Motor neuron (in vitro differentiated cells): ENCODE measurements around the gene NMT2. TPM values are rescaled to one million over a fixed set of nuclear protein-coding genes. Genes with fewer than 3 reads are reported as not detected.

Source experiments
- ATAC-seq, 8 experiments: fragments of 200-7000 bp; cut with Tn5 transposase; replicated peaks in 6 of 8; 2 replicates each; pipeline ENCODE4 v1.8.0; 2021; ENCODE audit warnings: mild to moderate bottlenecking in 8 of 8, moderate library complexity in 8 of 8
- H3K27ac ChIP-seq, 2 donors: fragments of 250-450 bp; sonication (Bioruptor Pico); 2 replicates each; pipeline ENCODE4 v1.9.0; 2021; ENCODE audit warnings: antibody characterized with exemption in 2 of 2, mild to moderate bottlenecking in 2 of 2, moderate library complexity in 1 of 2
- H3K4me1 ChIP-seq, 2 donors: fragments of 250-450 bp; sonication (Bioruptor Pico); replicated peaks in 1 of 2; 2 replicates each; pipeline ENCODE4 v1.6.1; 2021; ENCODE audit warnings: antibody characterized with exemption in 2 of 2, mild to moderate bottlenecking in 2 of 2, moderate library complexity in 1 of 2
- H3K4me3 ChIP-seq, 5 donors: fragments of 250-450 bp; sonication (Bioruptor Pico); 2 replicates each; pipeline ENCODE4 v1.9.0; 2021; ENCODE audit warnings: antibody characterized with exemption in 5 of 5, mild to moderate bottlenecking in 5 of 5, moderate library complexity in 4 of 5
- WGBS, 10 experiments: fragments of 450-650 bp; shearing (Covaris generic); methylation state at CpG; one replicate each; pipeline ENCODE4 v1.0.0; 2022; 5-methylcytosine and 5-hydroxymethylcytosine counted together
- in situ Hi-C, 9 experiments: fragments of 400-800 bp; cut with MboI; loops; one replicate each; pipeline ENCODE4 v1.15.0; 2021; ENCODE audit warnings: low sequenced_read_pairs in 9 of 9, low pct_unique_long_range_greater_than_20kb in 2 of 9; ENCODE audit not compliant: unreplicated experiment in 9 of 9
- total RNA-seq, 8 experiments: library from RNA; unstranded; fragments of 300-600 nt; gene quantifications; 2 replicates each; pipeline versions ENCODE4 v1.2.3 to v1.2.4, GENCODE V29; 2022

NMT2 gene
- total RNA-seq, 8 experiments from 2014 or later: 11.5 to 23.0 (median 14.3) TPM

DNA sequence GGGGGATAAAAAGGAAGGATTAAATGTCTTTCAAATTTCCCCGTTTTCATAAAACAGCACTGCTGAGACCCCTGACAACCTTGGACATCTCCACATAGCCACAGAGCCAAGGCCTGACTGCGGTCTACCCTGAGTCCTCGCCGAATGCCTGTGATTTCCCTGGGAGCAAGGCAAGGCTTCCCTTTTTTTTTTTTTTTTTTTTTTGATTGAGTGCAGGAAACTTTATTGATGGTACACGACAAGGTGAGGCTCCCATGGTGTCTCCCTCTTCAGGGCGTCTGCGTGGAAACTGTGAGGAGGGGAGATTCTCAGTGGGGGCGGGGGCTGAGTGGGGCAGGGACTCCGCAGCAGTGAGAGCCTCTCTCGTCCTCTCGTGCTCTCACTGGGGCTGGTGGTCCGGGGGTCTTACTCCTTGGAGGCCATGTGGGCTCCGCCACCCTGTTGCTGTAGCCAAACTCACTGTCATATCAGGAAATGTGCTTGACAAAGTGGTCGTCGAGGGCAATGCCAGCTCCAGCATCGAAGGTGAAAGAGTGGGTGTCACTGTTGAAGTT, 75.6 kb downstream of the NMT2 start:
- 67 to 100% (median 80%) methylated on average over 2 to 3 of the region's 16 CpGs; no CpG with 5 or more reads in 5 of the 10 experiments for WGBS, 10 experiments
- in situ Hi-C loops: no loop called here
- ATAC-seq: no peak
- no peaks in the 10 kb centered on the region for H3K4me1 ChIP-seq
- H3K4me3 ChIP-seq: no peak overlapping the region
- H3K27ac ChIP-seq: no peak overlapping the region

DNA sequence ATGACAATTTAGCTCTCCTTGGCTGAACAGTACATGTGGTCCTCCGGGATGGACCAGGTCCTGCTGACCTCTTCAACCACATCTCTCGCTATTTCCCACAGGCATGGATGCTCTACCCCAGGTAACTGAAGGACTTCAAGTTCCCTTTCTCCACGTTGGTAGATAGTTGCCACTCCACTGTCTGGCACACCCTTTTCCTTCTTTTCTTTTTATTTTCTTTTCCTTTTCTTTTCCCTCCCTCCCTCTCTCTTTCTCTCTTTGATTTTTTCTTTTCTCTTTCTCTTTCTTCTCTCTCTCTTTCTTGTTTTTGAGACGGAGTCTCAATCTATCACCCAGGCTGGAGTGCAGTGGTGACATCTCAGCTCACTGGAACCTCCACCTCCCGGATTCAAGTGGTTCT, 77.1 kb downstream of the NMT2 start:
- in situ Hi-C loops: no loop called here
- no peak for ATAC-seq
- 58 to 92% (median 80%) methylated on average over 2 to 5 of the region's 5 CpGs; no CpG with 5 or more reads in 1 of the 10 experiments for WGBS, 10 experiments
- Histone ChIP-seq H3K4me3 (no peak overlapping the region), H3K4me1 (no peaks in the 10 kb centered on the region), H3K27ac (no peak overlapping the region)

DNA sequence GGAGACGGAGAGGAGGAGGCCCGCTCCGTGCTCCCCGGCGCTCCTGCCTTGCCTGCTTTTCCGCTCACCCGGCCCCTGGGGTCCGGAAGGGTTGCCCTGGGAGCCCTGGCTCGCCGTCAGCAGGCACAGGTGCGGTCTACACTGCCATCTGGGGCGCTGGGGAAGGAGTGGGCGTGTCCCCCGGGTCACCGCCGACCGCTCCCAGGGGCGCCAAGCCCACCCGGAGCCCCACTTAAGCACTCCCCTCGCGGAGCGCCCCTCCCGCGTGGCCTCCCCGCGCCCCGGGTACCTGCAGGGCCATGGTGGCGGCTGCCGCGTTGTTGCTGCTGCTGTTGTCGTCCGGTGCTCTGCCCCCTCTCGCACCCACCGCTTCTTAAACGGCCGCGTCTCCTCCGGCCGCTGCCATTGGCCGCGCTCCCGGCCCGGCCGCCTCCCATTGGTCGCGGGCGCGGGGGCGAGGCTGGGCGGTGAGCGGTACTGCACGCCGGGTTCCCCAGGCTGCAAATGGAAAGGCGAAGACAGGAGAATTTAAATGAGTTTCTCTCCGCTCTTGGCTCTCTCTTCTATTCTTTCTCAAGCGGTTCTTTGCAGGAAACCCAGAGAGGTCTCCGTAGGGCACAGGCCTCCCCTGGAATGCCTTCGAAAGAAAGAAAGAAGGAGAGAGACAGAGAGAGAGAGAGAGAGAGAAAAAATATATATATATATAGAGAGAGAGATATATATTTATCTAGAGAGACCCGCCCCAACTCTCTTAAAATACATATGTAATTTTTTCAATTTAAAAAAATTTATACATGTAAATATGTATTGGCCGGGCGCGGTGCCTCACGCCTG, 79.8 kb downstream of the NMT2 start, which contains the start of gene ACBD7:
ACBD7 (minus strand) TSS at position 349 of the 834 bp plus-strand sequence; CDS start at position 301, 48 bp downstream.
- Histone ChIP-seq H3K4me3 (peak within 1 kb of the TSS; percentile 50 to 72 (median 60)), H3K27ac (no peak within 1 kb of the TSS), H3K4me1 (peaks cover 0 to 3% of the 10 kb centered on the region in 2 donors)
- 0 to 33% (median 7%) methylated on average over 1 to 12 of the region's 63 CpGs; no CpG with 5 or more reads in 3 of the 10 experiments for WGBS, 10 experiments
- in situ Hi-C loops: no loop called here
- ATAC-seq: peak; percentile 76 to 100 (median 99)

DNA sequence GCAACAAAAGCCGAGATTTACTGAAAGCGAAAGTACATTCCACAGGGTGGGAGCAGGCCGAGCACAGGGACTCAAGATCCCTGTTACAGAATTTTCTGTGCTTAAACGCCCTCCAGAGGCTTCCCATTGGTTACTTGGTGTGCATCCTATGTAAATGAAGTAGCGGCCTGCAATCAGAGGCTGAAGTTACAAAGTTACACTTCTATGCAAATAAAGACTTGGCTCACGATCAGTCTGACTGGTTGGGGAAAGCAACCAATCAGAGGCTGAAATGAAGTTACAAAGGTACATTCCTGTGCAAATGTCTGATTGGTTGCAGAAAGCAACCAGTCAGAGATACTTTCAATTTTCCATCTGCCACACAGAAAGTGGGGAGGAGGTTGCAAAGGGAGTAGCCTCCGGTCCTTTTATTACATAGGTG, 84.0 kb downstream of the NMT2 start:
- peak in 6 of 8 experiments; percentile 18 to 90 (median 63) for ATAC-seq
- Histone ChIP-seq H3K27ac (no peak overlapping the region), H3K4me3 (no peak overlapping the region), H3K4me1 (peaks cover 0 to 3% of the 10 kb centered on the region in 2 donors)
- WGBS, 10 experiments: 0 to 81% (median 57%) methylated on average over 3 to 7 of the region's 7 CpGs; no CpG with 5 or more reads in 3 of the 10 experiments
- in situ Hi-C loops: no loop called here

DNA sequence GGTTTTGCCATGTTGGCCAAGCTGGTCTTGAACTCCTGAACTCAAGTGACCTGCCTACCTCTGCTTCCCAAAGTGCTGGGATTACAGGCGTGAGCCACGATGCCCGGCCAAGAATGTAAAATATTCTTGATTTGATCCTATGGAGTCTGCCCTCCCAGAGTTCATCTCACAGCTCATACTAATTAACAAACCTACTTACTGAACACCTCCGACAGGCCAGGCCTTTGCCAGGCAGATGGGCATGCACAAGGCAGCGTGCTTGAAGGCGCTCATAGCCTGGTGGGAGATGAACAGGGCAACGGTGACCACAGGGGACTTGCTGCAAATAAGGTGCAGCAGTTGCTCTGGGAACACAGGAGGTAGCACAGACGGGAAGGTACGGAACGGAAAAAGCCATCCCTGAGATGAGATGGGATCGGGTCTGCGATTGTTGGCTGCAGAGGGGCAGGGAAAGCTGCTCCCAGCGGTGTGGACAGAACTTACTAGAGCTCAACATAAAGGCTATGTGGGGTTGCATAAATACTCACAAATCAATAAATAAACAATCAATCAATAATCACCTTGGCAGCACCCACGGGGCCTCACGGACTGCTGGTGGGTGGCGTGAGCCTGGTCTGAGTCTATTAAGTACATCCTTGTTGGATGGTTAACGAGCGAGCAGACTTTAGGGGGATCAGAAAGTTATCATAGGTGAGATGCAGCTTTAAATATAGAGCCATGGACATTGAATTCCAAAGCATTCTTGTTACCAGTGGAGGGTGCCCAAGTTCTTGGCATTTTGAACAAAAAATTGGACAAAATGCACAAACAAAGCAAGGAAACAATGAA, 84.6 kb downstream of the NMT2 start:
- peaks cover 0 to 3% of the 10 kb centered on the region in 2 donors for H3K4me1 ChIP-seq
- in situ Hi-C loops: no loop called here
- 8 to 100% (median 91%) methylated on average over 4 to 13 of the region's 18 CpGs; no CpG with 5 or more reads in 2 of the 10 experiments for WGBS, 10 experiments
- no peak overlapping the region for H3K27ac ChIP-seq
- ATAC-seq: peak in 1 of 8 experiments; percentile 1
- H3K4me3 ChIP-seq: no peak overlapping the region

DNA sequence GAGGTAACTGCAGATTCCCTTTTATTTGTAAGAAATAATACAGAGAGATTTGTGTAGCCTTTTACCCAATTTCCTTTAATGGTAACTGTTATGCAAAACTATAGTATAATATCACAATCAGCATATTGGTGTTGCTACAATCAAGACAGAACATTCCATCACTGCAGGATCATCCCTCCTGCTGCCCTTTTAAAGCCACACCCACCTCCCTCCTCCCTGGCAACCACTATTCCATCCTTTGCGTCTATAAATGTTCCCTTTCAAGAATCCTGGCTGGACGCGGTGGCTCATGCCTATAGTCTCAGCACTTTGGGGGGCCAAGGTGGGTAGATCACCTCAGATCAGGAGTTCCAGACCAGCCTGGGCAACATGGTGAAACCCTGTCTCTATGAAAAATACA, 93.1 kb downstream of the NMT2 start:
- in situ Hi-C loops: no loop called here
- 67 to 100% (median 90%) methylated on average over 1 to 3 of the region's 3 CpGs; no CpG with 5 or more reads in 5 of the 10 experiments for WGBS, 10 experiments
- ATAC-seq: no peak

DNA sequence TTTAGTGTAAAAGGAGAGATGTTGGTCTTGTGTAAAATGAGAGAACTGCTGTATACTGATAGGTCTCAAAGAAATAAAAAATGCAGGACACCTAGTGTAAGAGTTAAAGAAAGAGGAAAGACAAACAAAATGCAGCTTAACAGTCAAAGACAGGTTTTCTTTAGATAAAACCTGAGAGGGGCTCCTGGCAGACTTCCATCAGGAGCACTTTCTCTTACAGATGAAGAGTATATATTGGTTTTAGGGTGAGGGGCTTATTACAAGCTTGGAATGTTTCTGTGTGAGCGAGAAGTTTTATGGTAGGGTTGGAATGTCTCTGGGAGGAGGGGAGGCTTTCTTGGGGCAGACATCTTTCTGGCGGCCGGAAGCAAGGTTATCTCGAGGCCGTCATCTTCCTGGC, 96.1 kb downstream of the NMT2 start:
- no peaks in the 10 kb centered on the region for H3K4me1 ChIP-seq
- 29 to 80% (median 63%) methylated on average over 1 to 5 of the region's 5 CpGs; no CpG with 5 or more reads in 6 of the 10 experiments for WGBS, 10 experiments
- in situ Hi-C loops: no loop called here
- no peak for ATAC-seq
- no peak overlapping the region for H3K27ac ChIP-seq
- H3K4me3 ChIP-seq: no peak overlapping the region

More for the DNA sequence above, 93.1 kb downstream of the NMT2 start:
- Histone ChIP-seq H3K4me3 (no peak overlapping the region), H3K4me1 (no peaks in the 10 kb centered on the region), H3K27ac (no peak overlapping the region)

DNA sequence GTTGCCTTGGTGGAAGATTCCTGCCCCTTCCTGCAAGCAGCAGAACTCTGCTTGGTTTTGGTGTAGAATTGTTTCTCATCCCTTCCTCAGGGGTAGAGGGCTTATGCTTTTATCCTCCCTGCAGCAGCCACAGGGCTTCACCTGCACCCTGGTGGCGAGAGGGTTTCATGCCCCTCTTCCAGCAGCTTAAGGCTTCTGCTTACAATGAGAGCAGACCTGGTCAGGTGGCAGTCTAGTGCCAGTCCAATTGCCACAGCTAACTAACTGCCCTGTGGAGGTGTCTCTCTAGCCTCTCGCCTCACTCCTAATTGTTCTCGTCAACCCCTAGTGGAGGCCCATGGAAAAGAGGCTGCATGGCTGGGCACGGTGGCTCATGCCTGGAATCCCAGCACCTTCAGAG, 99.3 kb downstream of the NMT2 start:
- Histone ChIP-seq H3K4me3 (no peak overlapping the region), H3K27ac (no peak overlapping the region), H3K4me1 (no peaks in the 10 kb centered on the region)
- peak in 1 of 8 experiments; percentile 13 for ATAC-seq
- 83 to 100% (median 83%) methylated on average over 1 to 2 of the region's 4 CpGs; no CpG with 5 or more reads in 7 of the 10 experiments for WGBS, 10 experiments
- in situ Hi-C loops: no loop called here

DNA sequence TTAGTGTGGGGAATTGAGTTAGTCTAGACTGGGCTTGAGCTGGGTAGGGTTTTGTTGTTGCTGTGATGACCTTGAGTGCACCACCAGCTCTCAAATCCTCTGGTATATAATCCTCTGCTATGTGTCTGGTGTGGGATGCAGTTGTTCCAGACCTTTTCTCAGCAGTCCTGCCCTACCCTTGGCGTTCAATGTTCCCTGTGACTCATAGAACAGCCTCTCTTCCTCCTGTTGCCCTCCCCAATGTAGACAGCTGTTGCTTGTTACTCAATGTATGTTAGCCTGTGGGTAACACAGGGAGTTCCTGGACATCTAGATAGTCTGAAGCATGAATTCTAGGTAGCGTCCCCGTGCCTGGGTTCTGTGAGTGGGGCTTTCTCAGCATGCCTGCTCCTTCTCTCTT, 99.7 kb downstream of the NMT2 start:
- no peak overlapping the region for H3K27ac ChIP-seq
- H3K4me1 ChIP-seq: no peaks in the 10 kb centered on the region
- in situ Hi-C loops: no loop called here
- H3K4me3 ChIP-seq: no peak overlapping the region
- peak in 2 of 8 experiments; percentile 91 to 95 for ATAC-seq
- WGBS, 10 experiments: 40 to 95% (median 76%) methylated on average over 1 to 3 of the region's 3 CpGs; no CpG with 5 or more reads in 4 of the 10 experiments

DNA sequence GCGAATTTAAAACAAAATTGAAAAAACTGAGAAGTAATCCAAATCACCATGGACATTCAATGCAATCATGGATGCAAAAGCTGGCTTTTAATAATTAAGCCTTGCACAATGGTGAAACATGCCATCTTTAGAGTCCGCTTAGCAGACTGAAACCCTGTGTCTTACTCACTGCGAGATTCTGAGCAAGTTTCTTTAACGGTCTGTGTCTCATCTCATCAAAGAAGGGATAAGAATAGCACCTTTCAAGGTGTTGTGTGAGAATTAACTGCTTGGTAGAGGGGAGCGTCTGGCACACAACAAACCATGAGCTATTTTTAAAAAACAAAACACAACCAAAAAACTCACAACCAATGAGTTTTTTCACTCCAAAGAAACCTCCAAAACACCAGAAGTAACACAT, 101.3 kb downstream of the NMT2 start:
- H3K4me3 ChIP-seq: no peak overlapping the region
- WGBS, 10 experiments: 75 to 100% (median 89%) methylated on average over 2 to 5 of the region's 5 CpGs; no CpG with 5 or more reads in 3 of the 10 experiments
- no peak for ATAC-seq
- H3K27ac ChIP-seq: no peak overlapping the region
- in situ Hi-C loops: no loop called here
- H3K4me1 ChIP-seq: no peaks in the 10 kb centered on the region

DNA sequence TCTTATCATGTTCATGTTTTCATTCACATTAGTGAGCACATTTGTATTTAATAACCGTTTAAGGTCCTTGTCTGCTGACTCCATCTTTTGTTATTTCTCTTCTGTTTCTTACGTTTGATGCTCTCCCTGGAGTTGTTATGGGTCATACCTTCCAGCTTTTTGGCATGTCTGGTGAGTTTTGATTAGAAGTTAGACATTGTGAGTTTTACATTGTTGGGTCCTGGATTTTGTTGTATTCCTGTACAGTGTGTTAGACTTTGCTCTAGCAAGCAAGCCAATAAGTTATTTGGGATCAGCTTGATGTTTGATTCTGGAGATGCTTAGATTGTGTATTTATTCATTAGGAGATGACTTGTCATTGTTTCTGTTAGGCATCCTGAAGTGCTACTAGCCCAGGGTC, 107.9 kb downstream of the NMT2 start:
- no peaks in the 10 kb centered on the region for H3K4me1 ChIP-seq
- no peak overlapping the region for H3K27ac ChIP-seq
- no peak for ATAC-seq
- in situ Hi-C loops: no loop called here
- H3K4me3 ChIP-seq: no peak overlapping the region
- 0 to 93% (median 49%) methylated on average over 2 of the region's 2 CpGs; no CpG with 5 or more reads in 2 of the 10 experiments for WGBS, 10 experiments

DNA sequence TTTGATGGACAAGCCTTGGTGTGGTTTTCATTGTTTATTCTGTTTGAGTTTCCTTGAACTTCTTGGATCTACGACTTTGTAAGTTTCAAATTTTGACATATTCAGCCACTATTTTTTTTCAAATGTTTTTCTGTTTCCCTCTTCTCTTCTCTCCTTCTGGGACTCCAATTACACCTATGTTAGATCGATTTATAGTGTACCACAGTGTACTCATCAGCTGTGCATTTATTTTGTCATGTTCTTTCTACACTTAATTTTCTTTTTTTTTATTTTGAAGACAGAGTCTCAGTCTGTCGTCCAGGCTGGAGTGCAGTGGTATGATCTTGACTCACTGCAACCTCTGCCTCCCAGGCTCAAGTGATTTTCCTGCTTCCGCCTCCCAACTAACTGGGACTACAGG, 108.6 kb downstream of the NMT2 start:
- in situ Hi-C loops: no loop called here
- no peaks in the 10 kb centered on the region for H3K4me1 ChIP-seq
- 25 to 93% (median 61%) methylated on average over 2 to 4 of the region's 4 CpGs for WGBS, 10 experiments
- ATAC-seq: no peak
- H3K4me3 ChIP-seq: no peak overlapping the region
- no peak overlapping the region for H3K27ac ChIP-seq

DNA sequence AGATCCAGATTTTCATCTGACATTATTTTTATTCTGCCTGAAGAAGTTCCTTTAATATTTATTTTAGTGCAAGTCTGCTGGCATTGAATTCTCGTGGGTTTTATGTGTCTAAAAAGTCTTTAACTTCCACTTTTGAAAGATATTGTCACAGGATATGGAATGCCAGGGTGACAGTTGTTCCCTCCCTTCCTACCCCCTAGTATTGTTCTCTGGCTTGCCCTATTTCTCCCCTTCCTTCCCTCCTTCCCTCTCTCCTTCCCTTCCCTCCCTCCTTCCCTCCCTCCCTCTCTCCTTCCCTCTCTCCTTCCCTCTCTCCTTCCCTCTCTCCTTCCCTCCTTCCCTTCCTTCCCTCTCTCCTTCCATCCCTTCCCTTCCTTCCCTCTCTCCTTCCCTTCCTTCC, 109.8 kb downstream of the NMT2 start:
- ATAC-seq: no peak
- Histone ChIP-seq H3K4me3 (no peak overlapping the region), H3K27ac (no peak overlapping the region), H3K4me1 (no peaks in the 10 kb centered on the region)
- WGBS, 10 experiments: 0 to 80% (median 41%) methylated on average over 1 of the region's 1 CpG; no CpG with 5 or more reads in 2 of the 10 experiments
- in situ Hi-C loops: no loop called here
